A549 (cell line): ENCODE data around the gene SCN9A. TPM values are rescaled to one million over a fixed set of nuclear protein-coding genes. Genes with fewer than 3 reads are reported as not detected.

Experiments
- ATAC-seq, 2 experiments: fragments of 200-7000 bp in 1 of 2; fragments of >200 bp in 1 of 2; cut with Nextera tagmentation in 1 of 2; cut with Tn5 transposase in 1 of 2; 3 replicates each; pipeline versions ENCODE4 v1.8.0 to v1.9.1; 2018 to 2020; ENCODE audit warnings: mild to moderate bottlenecking in 1 of 2, moderate library complexity in 1 of 2
- CTCF ChIA-PET: fragments of 300-600 bp; sonication (Branson Sonifier 250); formaldehyde crosslinking; extraction: SDS; loops from one replicate; lab custom pipeline; 2021; ENCODE audit warnings: antibody characterized with exemption, inconsistent platforms; lab: Yijun Ruan, JAX
- POLR2A ChIA-PET: fragments of 350-600 bp; formaldehyde crosslinking; extraction: SDS; loops from one replicate; lab custom pipeline; 2021; ENCODE audit warnings: antibody characterized with exemption, inconsistent platforms; lab: Yijun Ruan, JAX
- DNase-seq, 2 experiments: peaks; one replicate each; pipeline versions ENCODE4 v3.0.0 to v3.0.0-alpha.2; 2011 to 2016; ENCODE audit warnings: low read depth in 1 of 2, low spot score in 1 of 2
- FAIRE-seq: peaks from 2 replicates; lab custom pipeline; 2011; peaks lifted over from hg19 to GRCh38; lab: Jason Lieb, UNC
- H3K27ac ChIP-seq, 2 experiments: fragments of >200 bp; sonication (Bioruptor Twin); formaldehyde crosslinking; 3 replicates each; pipeline ENCODE4 v1.5.1; 2016 to 2017
- H3K4me1 ChIP-seq: fragments of >200 bp; sonication (Bioruptor Twin); formaldehyde crosslinking; 3 replicates; pipeline ENCODE4 v1.6.1; 2016
- H3K4me2 ChIP-seq: fragments of >200 bp; sonication (Bioruptor Twin); formaldehyde crosslinking; 3 replicates; pipeline ENCODE4 v1.6.1; 2016
- H3K4me3 ChIP-seq: fragments of >200 bp; sonication (Bioruptor Twin); formaldehyde crosslinking; 3 replicates; pipeline ENCODE4 v1.5.1; 2016
- H3K9me3 ChIP-seq: fragments of >200 bp; sonication (Bioruptor Twin); formaldehyde crosslinking; 3 replicates; pipeline ENCODE4 v1.6.1; 2016
- BCL3 ChIP-seq: fragments of >200 bp; sonication (Bioruptor Twin); formaldehyde crosslinking; IDR thresholded peaks from 3 replicates; pipeline ENCODE4 v1.6.1; 2016
- BHLHE40 ChIP-seq: IDR thresholded peaks from 2 replicates; pipeline ENCODE4 v1.6.1; 2012; ENCODE audit warnings: low read depth, low read length, inconsistent platforms
- CEBPB ChIP-seq, 2 experiments: fragments of >200 bp in 1 of 2; sonication (Bioruptor Twin) in 1 of 2; formaldehyde crosslinking in 1 of 2; IDR thresholded peaks; 2 replicates each; pipeline ENCODE4 v1.6.1; 2012 to 2016
- CHD4 ChIP-seq: fragments of 200-600 bp; sonication (generic); IDR thresholded peaks from 2 replicates; pipeline ENCODE4 v1.6.1; 2016; ENCODE audit warnings: antibody characterized with exemption, mild to moderate bottlenecking, borderline replicate concordance
- CTCF ChIP-seq: fragments of >200 bp; sonication (Bioruptor Twin); formaldehyde crosslinking; IDR thresholded peaks from 3 replicates; pipeline ENCODE4 v1.5.1; 2016
- EHMT2 ChIP-seq: fragments of 200-600 bp; sonication (generic); IDR thresholded peaks from 2 replicates; pipeline ENCODE4 v1.6.1; 2016; ENCODE audit warnings: antibody characterized with exemption, low read depth, mild to moderate bottlenecking, moderate library complexity
- ESRRA ChIP-seq: fragments of 150-350 bp; IDR thresholded peaks from 2 replicates; pipeline ENCODE4 v1.6.1; 2014; ENCODE audit warnings: mild to moderate bottlenecking, low read length, borderline replicate concordance
- FOXS1 ChIP-seq: fragments of 250-450 bp; sonication (Bioruptor Pico); IDR thresholded peaks from 2 replicates; pipeline ENCODE4 v1.5.0; 2020; ENCODE audit warnings: mild to moderate bottlenecking, moderate library complexity
- HDAC2 ChIP-seq: fragments of 200-600 bp; sonication (generic); IDR thresholded peaks from 2 replicates; pipeline ENCODE4 v1.6.1; 2016
- HOXA7 ChIP-seq: fragments of 250-450 bp; sonication (Bioruptor Pico); IDR thresholded peaks from 2 replicates; pipeline ENCODE4 v1.5.0; 2020; ENCODE audit warnings: mild to moderate bottlenecking, moderate library complexity
- JUNB ChIP-seq: fragments of >200 bp; sonication (Bioruptor Twin); formaldehyde crosslinking; IDR thresholded peaks from 2 replicates; pipeline ENCODE4 v1.6.1; 2016
- MAX ChIP-seq: IDR thresholded peaks from 2 replicates; pipeline ENCODE4 v1.6.1; 2012
- MAZ ChIP-seq: fragments of 150-350 bp; IDR thresholded peaks from 2 replicates; pipeline ENCODE4 v1.6.1; 2014; ENCODE audit warnings: antibody characterized with exemption, low read depth, low read length, borderline replicate concordance
- MYC ChIP-seq: IDR thresholded peaks from 2 replicates; pipeline ENCODE4 v1.6.1; 2012; ENCODE audit warnings: mild to moderate bottlenecking, inconsistent platforms, low read length, improper control_type of control experiment, borderline replicate concordance
- NR3C1 ChIP-seq: fragments of >200 bp; sonication (Bioruptor Twin); formaldehyde crosslinking; IDR thresholded peaks from 3 replicates; pipeline ENCODE4 v1.6.1; 2017
- RCOR1 ChIP-seq: fragments of 150-350 bp; IDR thresholded peaks from 2 replicates; pipeline ENCODE4 v1.6.1; 2014; ENCODE audit warnings: antibody characterized with exemption, low read length, low read depth
- RFX5 ChIP-seq: fragments of 450-650 bp; IDR thresholded peaks from 2 replicates; pipeline ENCODE4 v1.7.1; 2014; ENCODE audit warnings: antibody characterized with exemption, mild to moderate bottlenecking, moderate library complexity
- SMC3 ChIP-seq: fragments of >200 bp; sonication (Bioruptor Twin); formaldehyde crosslinking; IDR thresholded peaks from 3 replicates; pipeline ENCODE4 v1.6.1; 2018; ENCODE audit warnings: inconsistent platforms
- SREBF2 ChIP-seq: fragments of 450-650 bp; IDR thresholded peaks from 2 replicates; pipeline ENCODE4 v1.6.1; 2014; ENCODE audit warnings: mild to moderate bottlenecking, moderate library complexity
- TFCP2L1 ChIP-seq: fragments of 250-450 bp; sonication (Bioruptor Pico); IDR thresholded peaks from 2 replicates; pipeline ENCODE4 v1.5.0; 2021; ENCODE audit warnings: mild to moderate bottlenecking
- TP53 ChIP-seq: fragments of 250-450 bp; sonication (Bioruptor Pico); IDR thresholded peaks from 2 replicates; pipeline ENCODE4 v1.5.0; 2021; ENCODE audit warnings: mild to moderate bottlenecking, moderate library complexity
- ZFP36 ChIP-seq: fragments of 450-650 bp; IDR thresholded peaks from 2 replicates; pipeline ENCODE4 v1.6.1; 2014; ENCODE audit warnings: borderline replicate concordance; ENCODE audit not compliant: partially characterized antibody
- ZSCAN20 ChIP-seq: fragments of 250-450 bp; sonication (Bioruptor Pico); IDR thresholded peaks from 2 replicates; pipeline ENCODE4 v1.8.0; 2022; ENCODE audit warnings: mild to moderate bottlenecking, moderate library complexity
- WGBS: methylation state at CpG from one replicate; pipeline ENCODE4 v1.1.6; 2017; ENCODE audit errors: missing lambda C conversion rate; 5-methylcytosine and 5-hydroxymethylcytosine counted together
- polyA plus RNA-seq, 4 experiments: library from polyadenylated mRNA; depleted of rRNA in 3 of 4; stranded (reverse); fragments of >200 nt; fragmentation: RNase III in 1 of 4; extraction: RNeasy Plus Mini Kit Qiagen cat#74134 plus additional on column Dnase treatment in 1 of 4; gene quantifications; 2 replicates in 3 of 4; 3 replicates in 1 of 4; pipeline ENCODE4 v1.2.3, GENCODE V29; 2011 to 2017
- TF ChIP-seq, protein P1 (sequence below): fragments of 200-600 bp; sonication (generic); IDR thresholded peaks from 2 replicates; pipeline ENCODE4 v1.6.1; 2016; ENCODE audit warnings: antibody characterized with exemption, mild to moderate bottlenecking, moderate library complexity

SCN9A gene
- polyA plus RNA-seq, 2 of the 4 experiments (the other 2 are of a cell fraction): 7.7 to 23.6 TPM

- POLR2A ChIA-PET: no interaction called here
- TF ChIP-seq HOXA7 (CRISPR knock-in tag) (no peak), EHMT2 (no peak), SMC3 (no peak), CHD4 (no peak), HDAC2 (no peak), ESRRA (no peak), RCOR1 (no peak), TFCP2L1 (CRISPR knock-in tag) (no peak), JUNB (no peak), CTCF (no peak), MYC (no peak), SREBF2 (no peak), BHLHE40 (no peak), CEBPB (IDR thresholded peaks at IDR 0.05) (no peak; a peak in 1 of 4 replicates), MAZ (no peak), ZSCAN20 (no peak), TP53 (CRISPR knock-in tag) (no peak), FOXS1 (CRISPR knock-in tag) (no peak), NR3C1 (no peak)
- TF ChIP-seq, protein P1, sequence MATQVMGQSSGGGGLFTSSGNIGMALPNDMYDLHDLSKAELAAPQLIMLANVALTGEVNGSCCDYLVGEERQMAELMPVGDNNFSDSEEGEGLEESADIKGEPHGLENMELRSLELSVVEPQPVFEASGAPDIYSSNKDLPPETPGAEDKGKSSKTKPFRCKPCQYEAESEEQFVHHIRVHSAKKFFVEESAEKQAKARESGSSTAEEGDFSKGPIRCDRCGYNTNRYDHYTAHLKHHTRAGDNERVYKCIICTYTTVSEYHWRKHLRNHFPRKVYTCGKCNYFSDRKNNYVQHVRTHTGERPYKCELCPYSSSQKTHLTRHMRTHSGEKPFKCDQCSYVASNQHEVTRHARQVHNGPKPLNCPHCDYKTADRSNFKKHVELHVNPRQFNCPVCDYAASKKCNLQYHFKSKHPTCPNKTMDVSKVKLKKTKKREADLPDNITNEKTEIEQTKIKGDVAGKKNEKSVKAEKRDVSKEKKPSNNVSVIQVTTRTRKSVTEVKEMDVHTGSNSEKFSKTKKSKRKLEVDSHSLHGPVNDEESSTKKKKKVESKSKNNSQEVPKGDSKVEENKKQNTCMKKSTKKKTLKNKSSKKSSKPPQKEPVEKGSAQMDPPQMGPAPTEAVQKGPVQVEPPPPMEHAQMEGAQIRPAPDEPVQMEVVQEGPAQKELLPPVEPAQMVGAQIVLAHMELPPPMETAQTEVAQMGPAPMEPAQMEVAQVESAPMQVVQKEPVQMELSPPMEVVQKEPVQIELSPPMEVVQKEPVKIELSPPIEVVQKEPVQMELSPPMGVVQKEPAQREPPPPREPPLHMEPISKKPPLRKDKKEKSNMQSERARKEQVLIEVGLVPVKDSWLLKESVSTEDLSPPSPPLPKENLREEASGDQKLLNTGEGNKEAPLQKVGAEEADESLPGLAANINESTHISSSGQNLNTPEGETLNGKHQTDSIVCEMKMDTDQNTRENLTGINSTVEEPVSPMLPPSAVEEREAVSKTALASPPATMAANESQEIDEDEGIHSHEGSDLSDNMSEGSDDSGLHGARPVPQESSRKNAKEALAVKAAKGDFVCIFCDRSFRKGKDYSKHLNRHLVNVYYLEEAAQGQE: no peak
Measured at GRCh38 chr2:166304656-166305055, 71.1 kb downstream of the SCN9A start.

GRCh38 chr2:166302036-166302435 lies 73.7 kb downstream of the SCN9A start:
- WGBS: 62% methylated on average over 3 of the region's 3 CpGs

More at GRCh38 chr2:166304656-166305055, 71.1 kb downstream of the SCN9A start:
- no peaks in the 10 kb centered on the region for H3K4me1 ChIP-seq
- no peak overlapping the region for H3K27ac ChIP-seq
- H3K4me3 ChIP-seq: no peak overlapping the region
- H3K9me3 ChIP-seq: no peaks in the 10 kb centered on the region
- no peak overlapping the region for H3K4me2 ChIP-seq
- 94% methylated on average over 1 of the region's 1 CpG for WGBS
- DNase-seq (no peak), ATAC-seq (no peak), FAIRE-seq (no peak)
- CTCF ChIA-PET: no interaction called here

More at GRCh38 chr2:166302036-166302435, 73.7 kb downstream of the SCN9A start:
- no peaks in the 10 kb centered on the region for H3K9me3 ChIP-seq
- H3K4me3 ChIP-seq: no peak overlapping the region
- no peak overlapping the region for H3K4me2 ChIP-seq
- no peak for DNase-seq
- no peak for TF ChIP-seq BCL3
- no peak for TF ChIP-seq ZFP36
- TF ChIP-seq MAZ: no peak
- TF ChIP-seq MYC: no peak
- TF ChIP-seq RFX5: no peak
- TF ChIP-seq HDAC2: no peak
- no peak for TF ChIP-seq MAX
- TF ChIP-seq, all 56 proteins: peak for 0
- H3K4me1 ChIP-seq: no peaks in the 10 kb centered on the region
- no peak for FAIRE-seq
- ATAC-seq: no peak
- H3K27ac ChIP-seq: no peak overlapping the region
- POLR2A ChIA-PET: no interaction called here
- CTCF ChIA-PET: no interaction called here
